ENCODE data around the gene SRD5A3. TPM values are rescaled to one million over a fixed set of nuclear protein-coding genes. Genes with fewer than 3 reads are reported as not detected.

The SRD5A3 gene
- total and polyA plus RNA-seq, 9 of the 15 experiments (the other 6 are each of a cell fraction or from before 2014, with no cell fraction given) = 2.5 to 37.0 (median 13.3) TPM

- BruUV-seq (replicated peaks) = no TSS peak
- H3K4me2 ChIP-seq (ENCODE audit: insufficient read depth, low read length) = no peak overlapping the region
- no peaks in the 10 kb centered on the region for H3K36me3 ChIP-seq (ENCODE audit: control insufficient read depth, insufficient read depth, low read length)
- H3K9me3 ChIP-seq (replicated peaks; ENCODE audit: control insufficient read depth, insufficient read depth, low read depth, low read length) = no peaks in the 10 kb centered on the region
- peaks cover 0 to 12% of the 10 kb centered on the region in 2 experiments; a peak in 2 of 5 replicates for H3K4me1 ChIP-seq (replicated peaks in 1 of 2; ENCODE audit: control insufficient read depth in 2 of 2, insufficient read depth in 2 of 2, low read length in 2 of 2)
- H4K20me1 ChIP-seq (replicated peaks; ENCODE audit: control insufficient read depth, insufficient read depth, low read length) = no peaks in the 10 kb centered on the region
- H3K27ac ChIP-seq (ENCODE audit: extremely low read depth, low read depth, low read length) = no peak overlapping the region
- in situ Hi-C loops (cut with MboI) (loop anchor here (10.0 to 25.0 kb wide), 2 partner anchors 328 to 1000 kb away; no protein-coding TSS in a partner anchor), intact Hi-C loops (cut with micrococcal nuclease) (no loop called here)
- WGBS (ENCODE audit: insufficient coverage, low coverage, missing lambda C conversion rate) = 20% methylated on average over 1 of the region's 1 CpG
- H3K9ac ChIP-seq (ENCODE audit: insufficient read depth in 1 of 2, low read depth in 2 of 2, low read length in 2 of 2) = no peak overlapping the region
- no peaks in the 10 kb centered on the region for H3K79me2 ChIP-seq (ENCODE audit: control insufficient read depth, insufficient read depth, low read length)
- POLR2A ChIA-PET = interaction anchor here (0.6 kb wide), 2 partner anchors 277 to 293 kb away, joined by 3 read pairs; no protein-coding TSS in a partner anchor
- H3K4me3 ChIP-seq = no peak overlapping the region
- no peak overlapping the region for H2AFZ ChIP-seq (ENCODE audit: low read depth, low read length)
- no peaks in the 10 kb centered on the region for H3K9me1 ChIP-seq (ENCODE audit: control insufficient read depth, insufficient read depth, low read length)
- peaks cover 4 to 9% of the 10 kb centered on the region in 2 experiments; a peak in 3 of 5 replicates for H3K27me3 ChIP-seq (ENCODE audit: control insufficient read depth in 2 of 2, insufficient read depth in 2 of 2, low read length in 2 of 2)
- FAIRE-seq (peak; percentile 97), ATAC-seq (peak; percentile 94), DNase-seq (ENCODE audit: extremely low read depth in 1 of 4, low spot score in 3 of 4) (peak in 2 of 4 experiments; percentile 16 to 58)
- CTCF ChIA-PET (ENCODE audit: low intra/inter-chr PET ratio) = interaction anchor here (0.8 kb wide), 1 partner anchor 9 kb away, joined by 4 read pairs; no protein-coding TSS in a partner anchor
- TF ChIP-seq CTCFL (IDR thresholded peaks at IDR 0.05; ENCODE audit: borderline replicate concordance, insufficient read depth, low read depth, low read length, poor library complexity, severe bottlenecking) = peak; percentile 53
- TF ChIP-seq POLR3A (IDR thresholded peaks at IDR 0.05; ENCODE audit: borderline replicate concordance, extremely low read depth, insufficient read depth, insufficient read length) = no peak
- no peak for TF ChIP-seq POLR2G (IDR thresholded peaks at IDR 0.05; ENCODE audit: low read depth, low read length)
- peak; percentile 19 to 50; a peak in 3 of 4 replicates for TF ChIP-seq RAD21 (CRISPR knock-in tag; conservative IDR thresholded peaks at IDR 0.05 in 1 of 2, IDR thresholded peaks at IDR 0.05 in 1 of 2)
- no peak for TF ChIP-seq RBM15 (IDR thresholded peaks at IDR 0.05; ENCODE audit: insufficient read depth, low read length)
- no peak for TF ChIP-seq NRF1 (conservative IDR thresholded peaks at IDR 0.05 in 1 of 2, IDR thresholded peaks at IDR 0.05 in 1 of 2)
- 0 out of 2 replicates have a peak, but pooled peaks have one; percentile 10 for TF ChIP-seq FOSL1 (tag; conservative IDR thresholded peaks at IDR 0.05)
- TF ChIP-seq GTF2F1 (IDR thresholded peaks at IDR 0.05; ENCODE audit: low read depth, low read length) = no peak
- TF ChIP-seq E2F1 (CRISPR knock-in tag; IDR thresholded peaks at IDR 0.05) = 0 out of 2 replicates have a peak, but pooled peaks have one; percentile 43
- no peak for TF ChIP-seq MED1 (CRISPR knock-in tag; IDR thresholded peaks at IDR 0.05; ENCODE audit: borderline replicate concordance)
- peak; percentile 67 to 73 (median 68) for TF ChIP-seq CTCF (IDR thresholded peaks at IDR 0.05 in 2 of 3, conservative IDR thresholded peaks at IDR 0.05 in 1 of 3; ENCODE audit: insufficient read depth in 2 of 3, low read depth in 1 of 3, low read length in 3 of 3)
- no peak for TF ChIP-seq NR2C2 (CRISPR knock-in tag; IDR thresholded peaks at IDR 0.05)
- TF ChIP-seq NR2C2 (tag; IDR thresholded peaks at IDR 0.05) = 0 out of 2 replicates have a peak, but pooled peaks have one; percentile 16
- peak; percentile 44 for TF ChIP-seq ZFP36 (IDR thresholded peaks at IDR 0.05; ENCODE audit: low read depth, low read length, partially characterized antibody)
These were observed 33.4 kb upstream of the SRD5A3 start for GRCh38 chr4:55312489-55313101.
